ENCODE data around the gene CD300LB.

Gene CD300LB

DNA sequence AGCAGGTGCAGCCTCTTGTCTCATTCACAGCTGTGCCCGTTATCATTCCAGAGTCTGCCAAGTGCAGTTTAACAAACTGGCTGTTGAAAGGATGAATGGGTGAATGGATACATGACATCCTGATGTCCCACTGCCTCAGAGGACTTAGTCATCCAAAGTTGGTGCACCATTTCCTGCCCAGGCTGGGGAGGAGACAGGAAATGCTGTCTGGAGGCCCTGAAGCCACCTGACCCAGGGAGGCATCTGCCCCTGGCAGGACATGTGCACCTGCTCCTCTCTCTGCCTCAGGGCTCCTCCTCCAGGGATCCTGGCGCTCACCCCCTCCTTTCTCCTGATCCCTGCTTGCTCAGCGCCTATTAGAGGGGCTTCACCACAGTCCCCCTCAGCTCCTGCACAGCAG, 16.5 kb upstream of the CD300LB start:
- DNase-seq: peak; percentile 76 to 77

DNA sequence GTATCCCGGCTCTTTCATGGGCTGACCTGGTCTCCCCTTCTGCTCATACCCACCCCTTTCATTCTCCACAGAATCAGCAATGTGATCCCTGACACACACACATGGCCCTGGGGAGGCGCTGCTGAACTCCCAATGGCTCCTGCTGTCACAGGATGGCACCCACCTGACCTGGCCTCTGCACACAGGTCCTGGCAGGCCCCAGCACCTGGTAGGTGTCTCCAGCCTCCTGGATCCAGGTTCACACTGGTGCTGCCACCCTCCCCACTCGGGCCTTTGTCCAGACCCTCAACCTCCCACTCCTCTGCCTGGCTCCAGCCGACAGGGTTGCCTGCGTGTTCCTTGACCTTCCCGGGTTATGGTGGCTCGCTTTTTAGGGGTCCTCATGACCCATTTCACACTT, 16.0 kb upstream of the CD300LB start:
- no peak for DNase-seq

DNA sequence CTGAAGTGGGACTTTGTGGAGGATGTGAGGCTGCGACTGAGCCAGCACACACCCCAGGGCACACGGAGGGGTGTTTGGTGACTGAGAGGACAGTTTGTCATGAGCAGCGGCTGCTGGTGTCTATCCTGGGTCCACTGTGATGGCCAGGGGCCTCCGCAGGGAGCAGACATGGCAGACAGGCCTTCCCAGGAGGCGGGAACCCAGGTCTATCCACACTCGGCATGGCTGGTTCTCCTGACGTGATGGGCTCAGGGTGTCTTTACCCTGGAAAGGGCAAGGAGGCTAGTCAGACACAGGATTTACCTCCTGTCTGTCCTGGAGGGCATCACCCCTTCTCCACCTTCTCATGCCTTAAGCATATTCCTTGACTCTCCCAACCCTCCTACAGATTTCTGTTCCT, 15.3 kb upstream of the CD300LB start:
- no peak for DNase-seq

DNA sequence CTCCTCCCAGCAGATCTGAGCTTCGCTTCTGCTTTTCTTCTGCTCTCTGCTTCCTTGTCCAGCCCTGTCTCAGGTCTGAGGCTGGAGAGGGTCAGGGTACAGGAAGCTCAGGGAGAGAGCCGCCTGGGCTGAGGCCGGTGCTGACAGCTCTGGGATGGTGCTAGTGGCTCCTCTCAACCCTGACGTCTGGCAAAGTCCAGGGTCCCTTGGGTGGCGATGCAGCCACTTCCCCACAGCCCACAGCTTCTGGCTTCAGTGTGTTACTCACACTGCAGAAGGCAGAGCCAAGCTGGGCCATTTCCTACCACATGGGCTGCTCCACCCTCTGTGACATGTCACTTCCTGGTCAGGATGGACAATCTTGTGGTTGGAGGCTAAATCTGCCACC, 14.6 kb upstream of the CD300LB start, which contains the start of gene CD300C:
CD300C (minus strand) TSS at position 273 of the 388 bp plus-strand sequence. CDS start 333 bp downstream, outside the sequence.
- no peak for DNase-seq

DNA sequence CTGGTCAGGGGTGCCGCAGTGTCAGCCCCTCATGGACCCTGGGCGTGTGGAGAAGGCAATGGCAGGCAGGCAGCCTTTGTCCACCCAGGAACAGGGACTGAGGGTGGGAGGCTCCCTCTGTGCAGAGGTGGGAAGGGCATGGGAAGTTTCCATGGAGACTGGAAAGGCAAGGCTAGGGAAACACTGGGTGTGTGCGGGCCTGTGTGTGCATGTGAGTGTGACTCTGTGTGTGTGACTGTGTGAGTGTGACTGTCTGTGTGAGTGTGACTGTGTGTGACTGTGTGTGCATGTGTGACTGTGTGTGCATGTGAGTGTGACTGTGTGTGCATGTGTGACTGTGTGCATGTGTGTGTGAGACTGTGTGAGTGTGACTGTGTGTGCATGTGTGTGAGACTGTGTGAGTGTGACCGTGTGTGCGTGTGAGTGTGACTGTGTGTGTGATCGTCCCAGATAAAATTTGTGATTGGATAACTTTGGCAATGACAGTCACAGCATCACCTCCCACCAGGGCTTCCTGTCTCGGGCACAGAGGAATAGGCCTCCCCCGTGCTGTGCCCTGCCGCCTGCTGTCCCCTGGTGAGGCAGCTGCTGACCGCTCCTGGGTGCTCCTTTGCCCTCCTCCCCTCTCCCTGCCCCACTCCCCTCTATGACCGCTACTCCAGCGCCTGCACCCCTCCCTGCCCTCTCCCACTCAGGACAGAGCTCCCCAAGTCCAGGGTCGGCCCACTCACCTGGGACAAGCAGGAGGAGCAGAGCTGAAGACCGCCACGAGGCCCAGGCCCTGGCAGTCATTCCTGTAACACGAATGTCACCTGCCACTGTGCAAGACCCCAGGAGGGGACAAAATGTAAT, 13.9 kb upstream of the CD300LB start:
- DNase-seq: no peak

DNA sequence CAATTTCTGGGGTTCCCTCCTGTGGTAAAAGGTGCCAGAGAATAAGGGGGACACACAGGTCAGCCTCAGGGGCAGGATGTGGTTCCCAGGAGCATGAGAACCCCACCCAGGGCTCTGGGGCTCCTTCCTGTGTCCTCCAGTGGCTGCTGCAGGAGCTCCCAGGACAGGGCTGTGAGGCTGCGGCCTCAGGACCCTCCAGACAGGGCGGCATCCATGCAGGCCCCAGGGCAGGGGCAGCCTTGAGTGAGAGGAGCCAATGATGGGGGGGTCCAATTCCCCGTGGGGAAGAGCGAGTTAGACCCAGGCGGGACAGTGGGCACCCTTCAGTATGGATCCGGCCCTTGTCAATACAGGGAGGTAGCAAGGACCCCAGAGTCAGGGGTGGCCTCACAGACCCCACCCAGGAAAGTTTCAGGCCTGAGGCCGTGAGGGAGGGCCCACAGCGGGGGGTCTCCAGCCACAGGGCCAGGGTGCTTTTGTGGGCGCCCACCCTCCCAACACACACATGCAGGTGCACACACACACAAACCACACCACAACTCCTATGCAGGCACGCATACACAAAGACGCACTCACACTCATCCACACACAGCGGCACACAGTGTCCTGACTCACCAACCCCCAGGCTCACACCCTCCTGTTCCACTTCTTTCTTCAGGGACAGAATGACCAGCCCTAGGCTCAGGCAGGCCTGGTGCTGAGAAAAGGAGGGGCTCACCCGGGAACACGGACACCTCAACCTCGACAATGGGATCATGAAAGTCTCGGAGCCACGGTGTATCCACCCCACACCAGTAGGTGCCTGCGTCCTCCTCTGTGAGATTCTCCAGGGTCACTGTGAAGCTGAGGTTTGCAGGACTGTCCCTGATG, 12.9 kb upstream of the CD300LB start:
- DNase-seq: no peak

DNA sequence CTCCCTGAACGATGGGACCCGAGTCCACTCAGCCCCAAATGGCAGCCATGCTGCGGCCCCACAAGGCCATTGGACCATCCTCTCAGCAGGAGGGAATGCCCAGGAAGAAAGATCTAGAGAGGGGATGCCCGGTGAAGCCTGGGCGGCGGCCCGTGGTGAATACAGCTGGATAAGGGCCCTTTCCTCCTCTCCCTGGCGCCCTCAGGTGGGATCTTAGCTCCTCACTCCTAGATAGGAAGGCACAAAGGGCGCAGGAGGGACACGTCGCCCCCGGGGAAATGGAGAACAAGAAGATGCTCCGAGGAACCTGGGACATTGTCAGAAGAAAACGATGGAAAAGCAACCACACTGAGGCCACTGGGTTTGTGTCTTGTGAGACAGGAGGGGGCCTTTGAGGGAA, 12.1 kb upstream of the CD300LB start:
- no peak for DNase-seq

DNA sequence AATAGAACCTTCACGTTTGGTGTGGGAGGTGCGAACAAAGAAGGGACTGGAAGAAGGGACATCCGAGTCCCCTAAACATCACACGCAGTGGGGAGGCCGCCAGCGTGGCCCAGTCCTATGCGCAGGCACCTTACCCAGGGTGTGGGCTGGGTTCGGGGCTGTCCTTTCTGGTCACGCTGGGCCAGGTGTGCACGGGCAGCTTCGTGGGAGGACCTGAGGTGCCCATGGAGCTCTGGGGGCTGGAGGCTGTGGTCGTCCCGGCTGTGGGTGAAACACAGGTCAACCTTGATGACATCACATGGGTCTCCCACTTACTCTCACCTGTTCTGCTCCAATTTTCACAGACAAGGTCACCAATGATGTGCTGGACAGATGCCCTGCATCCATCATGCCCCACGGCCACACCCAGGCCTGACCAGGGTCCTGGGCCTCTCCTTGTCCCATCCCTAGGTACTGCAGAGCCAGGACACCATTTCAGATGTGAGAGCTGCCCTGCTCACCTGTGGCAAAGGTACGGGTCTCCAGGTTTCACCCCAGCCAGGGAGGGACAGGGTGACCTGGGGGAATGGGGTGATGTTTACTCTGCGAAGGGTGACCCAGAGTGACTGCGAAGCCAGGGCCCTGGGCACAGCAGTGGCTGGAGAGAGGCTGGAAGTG, 11.6 kb upstream of the CD300LB start:
- DNase-seq: no peak

DNA sequence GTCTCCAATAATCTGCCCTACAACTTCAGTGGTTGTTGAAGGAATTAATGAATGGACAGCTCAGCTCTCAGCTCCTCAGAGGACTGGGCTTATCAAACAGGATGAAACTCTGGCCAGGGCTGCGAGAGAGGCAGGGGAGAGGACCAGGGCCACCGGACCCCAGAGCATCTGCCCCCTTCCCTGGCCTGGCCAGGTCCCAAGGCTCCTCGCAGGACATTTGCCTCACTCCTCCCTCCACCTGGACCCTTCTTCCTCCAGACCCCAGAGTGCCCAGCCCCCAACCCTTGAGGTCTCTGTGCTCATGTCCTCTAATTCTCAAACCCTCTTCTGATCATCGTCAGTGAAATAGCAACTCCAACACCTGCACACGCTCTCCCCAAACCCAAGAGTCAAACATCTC, 10.9 kb upstream of the CD300LB start:
- DNase-seq: no peak

DNA sequence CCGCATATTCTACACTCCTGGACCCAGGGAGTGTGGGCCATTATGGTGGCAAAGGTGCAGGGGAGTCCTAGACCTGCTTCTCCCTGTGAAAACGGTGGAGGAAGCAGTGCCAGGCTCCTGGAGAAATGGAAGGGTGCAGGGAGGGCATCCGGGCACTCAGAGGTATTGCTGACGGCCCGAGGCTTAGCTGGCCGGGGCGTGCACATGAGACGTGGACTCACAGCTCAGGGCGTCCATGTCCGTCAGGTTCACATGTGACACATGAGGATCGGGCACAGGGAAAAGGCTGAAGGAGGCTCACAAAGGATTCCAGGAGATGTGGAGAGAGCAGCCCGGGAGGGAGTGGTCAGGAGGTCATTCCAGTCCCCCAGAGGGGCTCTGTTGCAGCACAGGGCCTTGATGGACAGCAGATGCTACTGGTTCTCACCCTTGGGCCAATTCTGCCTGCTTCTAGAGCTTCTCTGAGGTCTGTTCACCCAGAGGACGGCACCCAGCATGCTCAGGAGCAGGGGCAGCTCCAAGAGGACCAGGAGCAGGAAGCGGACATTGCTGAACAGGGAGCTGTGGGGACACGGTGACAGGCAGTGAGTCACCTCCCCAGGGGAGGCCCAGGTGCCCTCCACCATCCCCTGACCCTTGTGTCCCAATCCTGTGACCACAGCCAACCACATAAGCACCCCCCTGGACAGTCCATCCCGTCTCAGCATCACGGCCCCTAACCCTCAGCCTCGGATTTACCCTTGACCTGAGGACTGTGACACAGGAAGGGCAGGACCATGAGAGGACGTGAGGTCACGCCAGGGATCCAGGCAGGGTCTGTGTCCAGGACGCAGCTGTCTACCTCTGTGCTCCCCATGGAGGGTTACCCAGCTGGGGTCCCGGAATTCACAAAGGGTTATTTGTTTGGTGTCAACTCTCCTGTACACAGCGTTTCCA, 10.2 kb upstream of the CD300LB start:
- no peak for DNase-seq

DNA sequence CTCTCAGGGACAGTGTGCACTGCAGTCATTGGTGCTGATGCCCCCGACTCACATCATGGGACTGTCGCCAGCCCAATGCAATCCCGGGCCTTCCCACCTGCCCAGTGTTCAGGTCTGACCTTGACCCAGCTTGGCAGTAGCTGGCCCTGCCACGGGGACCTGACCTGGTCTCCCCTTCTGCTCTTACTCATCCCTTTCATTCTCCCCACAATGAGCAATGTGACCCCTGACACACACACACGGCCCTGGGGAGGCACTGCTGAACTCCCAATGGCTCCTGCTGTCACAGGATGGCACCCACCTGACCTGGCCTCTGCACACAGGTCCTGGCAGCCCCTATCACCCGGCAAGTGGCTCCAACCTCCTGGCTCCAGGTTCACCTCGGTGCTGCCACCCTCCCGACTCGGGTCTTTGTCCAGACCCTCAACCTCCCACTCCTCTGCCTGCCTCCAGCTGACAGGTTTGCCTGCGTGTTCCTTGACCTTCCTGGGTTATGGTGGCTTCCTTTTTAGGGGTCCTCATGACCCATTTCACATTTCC, 8.1 kb upstream of the CD300LB start:
- DNase-seq: no peak

DNA sequence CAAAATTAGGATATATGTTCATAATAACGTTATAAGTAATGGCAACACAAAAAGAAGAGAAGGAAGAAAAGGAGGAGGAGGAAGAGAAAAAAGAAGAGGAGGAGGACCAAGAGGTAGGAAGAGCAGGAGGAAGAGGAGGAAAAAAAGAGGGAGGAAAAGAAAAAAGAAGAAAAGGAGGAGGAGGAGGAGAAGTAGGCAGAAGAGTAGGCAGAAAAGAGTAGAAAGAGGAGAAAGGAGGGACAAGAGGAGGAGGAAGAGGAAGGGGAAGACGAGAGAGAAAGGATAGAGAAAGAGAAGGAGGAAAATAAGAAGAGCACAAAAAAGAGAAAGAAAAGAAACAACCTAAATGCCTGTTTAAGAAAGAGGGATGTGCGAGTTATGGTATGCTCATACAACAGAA, 5.6 kb upstream of the CD300LB start:
- no peak for DNase-seq

DNA sequence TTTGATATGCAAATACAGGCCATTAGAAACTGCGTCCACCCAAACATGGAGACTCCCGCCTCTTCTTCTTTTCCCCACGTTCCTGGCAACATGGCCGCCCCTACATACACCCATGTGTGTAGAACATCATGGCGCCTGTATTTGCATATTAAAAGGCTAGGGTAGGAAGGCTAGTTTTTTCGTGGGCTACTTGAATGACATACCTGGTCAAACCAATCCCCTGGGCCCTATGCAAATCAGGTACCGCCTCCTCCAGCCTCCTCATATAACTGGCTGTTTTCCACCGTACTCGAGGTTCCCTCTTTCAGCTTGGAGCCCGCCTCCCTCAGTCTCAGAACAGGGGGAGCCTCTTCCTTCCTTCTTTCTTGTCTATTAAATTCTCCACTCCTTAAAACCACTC, 840 bp upstream of the CD300LB start:
- DNase-seq: no peak

DNA sequence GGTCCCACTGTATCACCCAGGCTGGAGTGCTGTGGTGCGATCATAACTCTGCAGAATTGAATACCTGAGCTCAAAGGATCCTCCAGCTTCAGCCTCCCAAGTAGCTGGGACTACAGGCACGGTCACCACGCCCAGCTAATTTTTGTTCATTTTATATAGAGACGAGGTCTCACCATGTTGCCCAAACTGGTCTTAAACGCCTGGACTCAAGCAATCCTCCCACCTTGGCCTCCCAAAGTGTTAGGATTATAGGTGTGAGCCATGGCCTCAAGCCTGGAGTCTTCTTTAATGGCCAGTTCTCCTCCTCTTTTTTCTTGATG, 484 bp downstream of the CD300LB start:
- DNase-seq: no peak

DNA sequence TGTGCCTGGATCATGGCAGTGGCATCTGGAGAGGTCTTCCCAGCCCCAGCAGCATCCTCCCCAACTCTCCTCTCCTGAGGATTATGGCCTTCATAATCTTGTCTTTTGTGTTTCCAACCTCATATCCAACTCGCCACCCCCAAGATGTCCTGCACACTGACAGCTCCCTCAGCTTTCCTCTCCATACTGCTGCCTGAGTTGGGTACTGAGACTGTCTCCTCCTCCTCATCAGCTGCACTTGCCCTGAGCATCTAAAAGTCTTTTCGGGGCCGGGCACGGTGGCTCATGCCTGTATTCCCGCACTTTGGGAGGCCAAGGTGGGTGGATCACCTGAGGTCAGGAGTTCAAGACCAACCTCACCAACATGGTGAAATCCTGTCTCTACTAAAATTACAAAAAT, 2.0 kb downstream of the CD300LB start:
- DNase-seq: no peak

DNA sequence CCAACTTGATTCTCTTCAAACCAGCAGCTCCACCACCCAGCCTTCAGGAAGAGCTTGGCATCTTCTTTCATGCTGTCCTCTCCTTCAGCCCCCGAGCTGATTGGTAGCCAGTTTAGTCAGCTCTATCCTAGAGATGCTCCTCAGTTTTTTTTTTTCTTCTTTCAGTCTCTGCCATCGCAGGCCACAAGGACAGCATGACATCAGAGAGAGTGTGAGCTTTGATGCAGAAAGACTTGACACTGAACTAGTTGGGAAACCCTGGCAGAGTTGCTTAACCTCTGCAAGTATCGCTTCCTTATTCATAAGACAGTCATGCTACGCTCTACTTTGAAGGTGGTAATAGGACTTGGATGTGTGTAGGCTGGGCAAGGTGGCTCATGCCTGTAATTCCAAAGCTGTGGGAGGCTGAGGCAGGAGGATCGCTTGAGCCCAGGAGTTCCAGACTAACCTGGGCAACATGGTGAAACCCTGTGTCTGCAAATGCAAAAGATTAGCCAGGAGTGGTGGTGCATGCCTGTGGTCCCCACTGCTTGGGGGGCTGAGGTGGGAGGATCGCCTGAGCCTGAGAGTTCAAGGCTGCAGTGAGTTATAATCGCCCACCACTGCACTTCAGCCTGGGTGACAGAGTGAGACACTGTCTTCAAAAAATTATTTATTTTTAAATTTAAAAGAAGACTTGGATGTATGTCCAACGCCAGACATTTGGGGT, 2.6 kb downstream of the CD300LB start:
- no peak for DNase-seq

DNA sequence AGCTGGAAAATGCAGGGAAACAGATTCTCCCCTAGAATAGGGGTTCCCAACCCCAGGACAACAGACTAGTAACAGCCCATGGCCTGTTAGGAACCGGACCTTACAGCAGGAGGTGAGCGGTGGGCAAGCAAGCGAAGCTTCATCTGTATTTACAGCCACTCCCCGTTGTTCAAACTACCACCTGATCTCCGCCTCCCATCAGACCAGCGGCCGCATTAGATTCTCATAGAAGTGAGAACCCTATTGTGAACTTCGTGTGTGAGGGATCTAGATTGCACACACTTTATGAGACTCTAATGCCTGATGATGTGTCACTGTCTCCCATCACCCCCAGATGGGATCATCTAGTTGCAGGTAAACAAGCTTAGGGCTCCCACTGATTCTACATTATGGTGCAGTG, 3.5 kb downstream of the CD300LB start:
- DNase-seq: no peak

DNA sequence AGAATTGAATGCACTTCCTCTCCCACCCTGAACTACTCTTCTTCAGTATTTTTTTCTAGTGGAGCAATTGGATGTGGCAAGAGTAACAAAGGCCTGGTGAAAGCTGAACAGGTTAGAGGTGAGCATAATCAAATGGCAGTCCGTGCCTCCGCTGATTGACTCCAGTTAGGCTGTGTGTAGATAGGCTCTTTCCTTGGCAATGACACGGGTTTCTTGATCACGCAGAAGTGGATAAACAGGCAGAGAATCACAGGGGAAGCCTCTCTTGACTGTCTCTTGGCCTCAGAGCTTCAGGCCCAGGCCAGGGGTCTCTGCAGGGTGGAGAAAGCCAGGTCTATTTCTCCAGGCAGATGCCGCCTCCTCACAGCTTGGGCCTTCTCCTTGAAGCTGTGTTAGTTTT, 4.2 kb downstream of the CD300LB start:
- no peak for DNase-seq

DNA sequence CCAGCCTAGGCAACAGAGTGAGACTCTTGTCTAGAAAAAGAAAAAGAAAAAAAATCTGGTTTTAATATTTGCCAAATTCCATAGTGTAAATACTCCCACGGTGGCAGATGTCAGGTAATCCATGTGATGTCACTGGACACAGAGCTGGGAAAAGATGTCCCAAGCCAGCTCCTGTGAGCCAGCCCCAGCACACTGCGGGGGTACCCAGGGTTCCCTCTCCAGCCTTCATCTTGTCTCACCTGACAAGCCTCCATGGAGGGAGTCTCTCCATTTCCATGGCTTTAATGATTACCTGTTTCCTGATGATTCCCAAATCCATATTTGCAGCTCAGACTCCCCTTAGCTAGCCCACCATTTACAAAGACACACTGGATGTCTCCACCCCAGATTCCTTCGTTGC, 4.6 kb downstream of the CD300LB start:
- DNase-seq: no peak

DNA sequence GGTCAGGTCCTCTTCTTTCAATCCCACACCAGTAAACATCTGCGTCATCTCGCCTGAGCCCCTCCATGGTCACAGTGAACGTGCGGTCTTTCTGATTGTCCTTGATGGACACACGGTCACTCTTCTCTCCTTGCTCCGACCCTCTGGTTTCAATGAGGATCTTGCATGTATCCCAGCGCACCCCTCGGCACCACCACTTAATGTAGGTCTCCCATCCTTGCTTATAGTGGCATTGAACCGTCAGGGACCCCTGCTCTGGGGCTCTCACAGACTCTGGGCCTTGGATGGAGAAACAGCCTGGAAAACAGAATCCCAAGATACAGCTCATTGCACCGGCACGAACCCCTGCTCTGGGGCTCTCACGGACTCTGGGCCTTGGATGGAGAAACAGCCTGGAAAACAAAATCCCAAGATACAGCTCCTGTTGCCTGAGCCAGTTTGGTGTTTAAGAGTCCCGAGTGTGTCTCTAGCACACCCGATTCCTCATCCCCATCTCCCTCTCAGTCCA, 5.4 kb downstream of the CD300LB start:
- no peak for DNase-seq

DNA sequence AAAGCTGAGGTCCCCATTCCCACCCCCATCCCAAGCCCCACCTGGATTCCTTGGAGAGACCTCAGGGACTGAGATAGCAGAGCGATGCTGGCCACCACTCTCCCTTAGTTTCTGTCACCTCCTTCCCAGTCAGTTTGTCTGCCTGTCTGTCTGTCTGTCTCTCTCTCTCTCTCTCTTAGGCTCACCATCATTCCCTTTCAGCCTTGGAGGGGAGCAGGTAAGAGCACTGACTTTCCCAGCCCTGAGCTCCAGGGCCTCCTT, 5.9 kb downstream of the CD300LB start:
- no peak for DNase-seq
